GM21529 (cell line): ENCODE measurements around the gene LEP.

Source experiments
- ATAC-seq: cut with Tn5 transposase; IDR thresholded peaks from one replicate; pipeline ENCODE4 v1.9.1; 2021; ENCODE audit not compliant: unreplicated experiment

LEP gene

GRCh38 chr7:128244861-128245260, 3.8 kb downstream of the LEP start:
- no peak for ATAC-seq

- no peak for ATAC-seq
Measured at GRCh38 chr7:128247108-128247507, 6.0 kb downstream of the LEP start.

- no peak for ATAC-seq
Measured at GRCh38 chr7:128247640-128248194, 6.6 kb downstream of the LEP start.

GRCh38 chr7:128251337-128251736, 10.3 kb downstream of the LEP start:
- ATAC-seq: no peak

GRCh38 chr7:128253701-128254100, 12.6 kb downstream of the LEP start:
- no peak for ATAC-seq

- no peak for ATAC-seq
Measured at GRCh38 chr7:128254470-128254869, 13.4 kb downstream of the LEP start.

- ATAC-seq: no peak
Measured at GRCh38 chr7:128255271-128255670, 14.2 kb downstream of the LEP start.

GRCh38 chr7:128257458-128257857, 16.4 kb downstream of the LEP start:
- ATAC-seq: no peak

- no peak for ATAC-seq
Measured at GRCh38 chr7:128259131-128260061, 18.3 kb downstream of the LEP start.

GRCh38 chr7:128260069-128260795, 19.2 kb downstream of the LEP start:
- no peak for ATAC-seq

- ATAC-seq: no peak
Measured at GRCh38 chr7:128262273-128263028, 21.4 kb downstream of the LEP start.

GRCh38 chr7:128263420-128263819, 22.3 kb downstream of the LEP start:
- no peak for ATAC-seq

GRCh38 chr7:128264477-128264876, 23.4 kb downstream of the LEP start:
- ATAC-seq: no peak

- no peak for ATAC-seq
Measured at GRCh38 chr7:128265156-128265905, 24.3 kb downstream of the LEP start.

- no peak for ATAC-seq
Measured at GRCh38 chr7:128265906-128266300, 24.8 kb downstream of the LEP start.

- ATAC-seq: no peak
Measured at GRCh38 chr7:128266529-128266882, 25.4 kb downstream of the LEP start.

GRCh38 chr7:128266883-128267594, 26.0 kb downstream of the LEP start:
- ATAC-seq: no peak

GRCh38 chr7:128267595-128267924, 26.5 kb downstream of the LEP start:
- no peak for ATAC-seq

- ATAC-seq: no peak
Measured at GRCh38 chr7:128268233-128268632, 27.2 kb downstream of the LEP start.

- no peak for ATAC-seq
Measured at GRCh38 chr7:128270826-128271272, 29.8 kb downstream of the LEP start.
